ENCODE results near the gene DBN1.
"Not testable (repeated sequence)": the region's sequence is repeated elsewhere in the genome, so short reads cannot be mapped to it uniquely, and the experiment has no call there.

Gene DBN1

DNA sequence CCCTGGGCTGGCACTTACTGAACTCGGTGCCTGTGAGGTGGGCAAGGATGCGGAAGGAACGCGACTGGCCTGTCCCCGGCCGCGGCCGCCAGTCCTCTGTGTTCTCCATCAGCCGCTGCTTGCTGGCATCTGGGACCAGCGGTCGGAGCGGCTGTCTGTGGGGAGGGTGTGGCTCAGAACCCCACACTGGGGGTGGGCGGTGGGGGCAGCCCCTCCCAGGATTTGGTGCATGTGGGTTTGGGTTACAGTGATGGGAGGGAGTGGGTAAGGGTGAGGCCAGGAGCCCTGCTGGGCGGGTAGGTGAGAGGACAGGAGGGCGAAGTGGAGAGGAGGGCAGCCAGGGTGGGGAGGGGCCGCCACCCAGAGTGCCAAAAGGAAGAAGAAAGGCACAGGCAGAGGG lies 17.6 kb upstream of the DBN1 start:
- DNase-seq = no peak

DNA sequence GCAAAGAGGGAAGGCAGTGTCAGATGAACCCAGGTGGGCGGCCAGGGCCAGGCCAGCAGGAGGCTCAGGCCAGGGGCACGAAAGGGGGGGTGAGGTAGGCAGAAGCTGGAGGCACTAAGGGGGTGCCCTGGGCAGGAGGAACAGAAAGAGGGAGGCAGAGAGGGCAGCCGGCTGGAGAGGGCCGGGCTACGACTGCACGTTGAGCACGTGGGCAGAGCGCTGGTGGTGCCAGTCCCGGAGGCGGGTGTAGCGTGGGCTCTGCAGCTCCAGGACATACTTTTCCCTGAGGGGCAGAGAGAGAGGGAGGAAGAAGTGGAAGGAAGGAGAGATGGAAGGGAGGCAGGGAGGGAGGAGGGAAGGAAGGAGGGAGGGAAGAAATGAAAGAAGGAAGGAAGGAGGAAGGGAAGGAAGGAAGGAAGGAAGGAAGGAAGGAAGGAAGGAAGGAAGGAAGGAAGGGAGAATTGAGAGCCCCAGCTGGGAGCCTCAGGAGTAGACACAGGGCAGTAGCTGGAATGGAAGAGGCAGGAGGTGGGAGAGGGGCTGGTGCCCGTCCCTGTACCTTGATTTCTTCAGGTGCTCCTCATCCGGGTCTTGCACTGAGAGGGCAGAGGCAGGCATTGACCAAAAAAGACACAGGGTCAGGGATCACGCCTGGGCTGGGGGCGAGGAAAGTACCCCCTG lies 17.0 kb upstream of the DBN1 start:
- DNase-seq = no peak

DNA sequence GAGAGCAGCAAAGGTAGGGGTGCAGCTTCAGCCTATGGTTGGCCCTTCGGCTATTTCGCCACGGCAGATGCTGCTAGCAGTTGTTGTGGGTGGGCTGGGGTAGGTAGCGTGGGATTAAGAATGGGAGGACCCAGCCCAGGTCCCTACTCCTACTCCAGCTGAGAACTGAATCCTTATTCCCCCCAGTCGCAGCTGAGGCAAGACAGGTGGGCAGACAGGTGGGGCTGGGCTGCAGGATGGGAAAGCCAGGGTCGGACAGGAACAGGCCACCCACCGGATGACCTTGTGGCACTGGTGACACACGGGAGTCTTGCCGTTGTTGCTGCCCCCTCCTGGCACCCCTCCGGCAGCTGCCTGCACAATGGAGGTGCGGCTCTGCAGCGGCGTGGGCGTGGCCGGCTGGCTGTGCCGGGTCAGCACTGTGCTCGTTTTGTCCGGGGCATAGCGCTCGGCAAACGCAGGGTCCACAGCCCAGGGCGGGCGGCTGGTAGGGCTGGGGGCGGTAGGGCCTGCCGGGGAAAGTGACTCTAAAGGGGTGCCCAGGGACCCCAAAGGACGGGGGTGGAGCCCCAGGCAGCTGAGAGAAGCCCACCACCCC lies 15.8 kb upstream of the DBN1 start:
- no peak for DNase-seq

DNA sequence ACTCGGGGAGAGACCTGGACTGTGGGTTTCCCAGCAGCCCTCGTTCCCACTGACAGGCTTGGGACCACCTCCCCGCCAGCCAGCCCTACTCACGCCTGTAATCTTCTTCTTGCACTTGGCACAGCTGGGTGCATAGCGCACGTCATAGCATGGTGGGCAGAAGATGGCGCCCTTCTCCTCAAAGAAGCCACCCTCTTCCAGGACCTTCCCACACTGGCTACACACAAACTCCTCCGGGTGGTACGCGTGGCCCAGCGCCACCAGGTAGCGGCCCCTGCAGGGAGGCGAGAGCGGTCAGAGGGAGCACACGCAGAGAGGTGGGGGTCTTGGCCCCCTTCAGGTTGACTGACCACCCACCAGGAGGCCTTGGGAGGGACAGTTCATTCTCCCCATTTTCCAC lies 14.5 kb upstream of the DBN1 start:
- DNase-seq = no peak

DNA sequence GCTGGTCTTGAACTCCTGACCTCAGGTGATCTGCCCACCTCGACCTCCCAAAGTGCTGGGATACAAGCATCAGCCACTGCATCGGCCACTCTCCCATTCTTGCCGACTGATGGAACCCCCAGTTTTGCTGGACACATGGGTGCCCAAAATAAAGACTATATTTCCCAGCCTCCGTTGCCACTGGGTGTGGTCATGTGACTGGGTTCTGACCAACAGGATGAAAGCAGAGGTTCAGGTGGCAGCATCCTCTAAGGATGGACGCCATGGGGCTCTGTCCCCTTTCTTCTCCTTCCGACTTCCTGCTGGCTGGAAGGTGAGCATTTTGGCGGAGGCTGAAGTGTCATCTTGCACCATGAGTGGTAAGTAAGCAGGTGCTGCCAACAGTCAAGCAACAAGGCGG lies 13.7 kb upstream of the DBN1 start:
- DNase-seq = no peak

DNA sequence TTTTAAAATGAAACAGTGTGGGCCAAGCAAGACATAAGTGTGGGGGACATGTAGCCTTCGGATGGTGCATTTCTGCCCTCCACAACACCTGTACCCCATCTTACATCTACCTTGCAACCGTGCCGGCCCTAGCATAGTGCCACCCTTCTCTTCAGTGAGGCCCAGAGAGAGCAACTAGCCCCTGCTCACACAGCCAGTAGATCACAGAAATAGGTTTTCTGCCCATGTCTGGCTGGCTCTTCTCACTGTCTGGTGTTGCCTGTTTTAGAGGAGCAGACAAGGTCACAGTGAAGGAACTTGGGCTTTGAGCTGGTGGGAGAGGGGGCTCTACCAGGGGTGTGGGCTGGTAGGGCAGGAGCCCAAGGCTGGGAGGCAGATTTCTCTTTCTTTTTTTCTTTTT lies 12.8 kb upstream of the DBN1 start:
- no peak for DNase-seq

DNA sequence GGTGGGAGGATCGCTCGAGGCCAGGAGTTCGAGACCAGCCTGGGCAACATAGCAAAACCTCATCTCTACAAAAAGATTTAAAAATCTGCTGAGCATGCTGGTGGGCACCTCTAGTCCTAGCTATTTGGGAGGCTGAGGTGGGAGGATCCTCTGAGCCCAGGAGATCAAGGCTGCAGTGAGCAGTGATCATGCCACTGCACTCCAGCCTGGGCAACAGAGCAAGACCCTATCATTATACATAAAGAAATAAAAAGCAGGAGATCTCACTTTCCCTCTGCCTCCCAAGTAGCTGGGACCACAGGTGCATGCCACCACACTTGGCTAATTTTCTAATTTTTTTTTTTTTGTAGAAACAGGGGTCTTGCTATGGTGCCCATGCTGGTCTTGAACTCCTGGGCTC lies 12.3 kb upstream of the DBN1 start:
- DNase-seq = not testable (repeated sequence)

DNA sequence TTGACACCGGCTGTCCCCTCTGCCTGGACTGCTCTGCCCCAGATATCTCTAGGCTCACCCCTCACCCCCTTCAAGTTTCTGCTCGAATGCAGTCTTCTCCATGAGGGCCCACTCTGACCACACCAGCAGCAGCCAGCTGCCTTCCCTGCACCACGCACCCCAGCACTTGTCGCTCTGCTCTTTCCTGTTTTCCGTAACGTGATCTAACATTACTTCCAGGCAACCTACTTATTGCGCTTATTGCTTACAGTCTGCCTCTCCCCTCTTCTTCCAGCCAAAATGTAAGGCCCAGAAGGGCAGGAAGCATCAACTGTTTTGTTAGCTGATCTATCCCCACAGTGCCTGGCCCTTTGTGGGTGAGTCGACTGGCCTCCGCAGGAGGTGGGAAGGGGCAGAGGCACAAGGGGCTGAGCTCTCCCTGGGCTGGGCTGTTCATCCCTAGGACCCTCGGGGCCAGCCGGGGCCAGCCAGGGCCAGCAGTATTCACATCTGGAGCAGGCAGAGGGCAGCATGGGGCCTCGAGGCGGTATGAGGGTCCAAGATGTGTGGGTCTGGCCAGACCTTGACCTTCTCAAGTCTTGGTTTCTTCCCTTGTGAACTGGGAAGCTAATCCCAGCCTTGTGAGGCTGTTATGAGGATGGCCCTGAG lies 11.6 kb upstream of the DBN1 start:
- DNase-seq = no peak

DNA sequence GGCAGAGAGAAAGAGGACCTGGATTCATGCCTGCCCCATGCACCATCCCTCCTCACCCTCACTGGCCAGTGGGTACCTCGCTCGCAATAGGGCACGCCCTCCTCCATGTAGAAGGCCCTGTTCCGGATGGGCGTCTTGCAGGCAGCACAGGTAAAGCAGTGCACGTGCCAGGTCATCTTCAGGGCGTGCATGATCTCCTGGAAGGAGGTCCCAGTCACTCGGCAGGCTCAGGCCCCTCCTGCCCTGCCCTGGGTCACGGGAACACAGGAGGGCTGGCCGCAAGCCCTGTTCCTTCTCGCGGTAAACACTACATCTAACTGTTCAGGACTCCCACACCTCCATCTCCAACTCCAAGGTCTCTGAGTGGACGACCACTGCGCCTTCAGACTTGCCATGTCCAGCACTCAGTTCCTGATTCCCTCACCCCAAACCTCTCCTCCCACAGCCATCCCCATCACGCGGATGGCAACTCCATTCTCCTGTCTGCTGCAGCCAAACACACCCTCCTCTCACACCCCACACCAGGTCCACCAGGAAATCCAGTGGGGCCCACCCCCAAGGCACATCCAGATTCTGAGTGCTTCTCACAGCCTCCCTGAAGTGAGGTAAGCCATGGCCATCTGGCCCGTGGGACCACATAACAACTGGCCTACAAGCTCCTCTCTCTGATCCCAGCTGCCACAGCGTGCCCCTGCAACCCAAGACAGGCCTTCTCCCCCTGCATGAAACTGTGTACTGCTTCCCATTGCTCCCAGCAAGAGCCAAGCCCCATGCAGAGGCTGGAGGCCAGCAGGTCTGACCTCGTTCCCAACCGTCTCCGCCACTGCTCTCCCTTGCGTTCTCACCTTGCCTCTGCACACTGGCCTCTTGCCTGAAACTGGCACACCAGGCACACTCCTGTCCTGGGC lies 10.8 kb upstream of the DBN1 start:
- no peak for DNase-seq

DNA sequence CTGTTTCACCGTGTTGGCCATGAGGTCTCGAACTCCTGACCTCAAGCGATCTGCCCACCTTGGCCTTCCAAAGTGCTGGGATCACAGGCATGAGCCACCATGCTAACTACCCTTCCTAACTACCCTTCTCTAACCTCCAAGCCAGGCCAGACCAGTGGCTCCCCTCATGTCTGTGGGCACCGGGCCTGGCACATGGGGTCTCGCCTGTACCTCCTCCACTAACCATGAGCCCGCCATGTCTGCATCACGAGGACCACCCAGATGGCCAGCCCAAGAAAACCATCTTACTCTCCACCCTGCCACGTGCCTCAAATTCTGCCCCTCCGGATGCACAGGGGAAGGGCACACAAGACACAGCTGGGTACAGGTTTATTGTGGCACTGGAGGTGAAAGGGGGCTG lies 9.6 kb upstream of the DBN1 start:
- DNase-seq = no peak

DNA sequence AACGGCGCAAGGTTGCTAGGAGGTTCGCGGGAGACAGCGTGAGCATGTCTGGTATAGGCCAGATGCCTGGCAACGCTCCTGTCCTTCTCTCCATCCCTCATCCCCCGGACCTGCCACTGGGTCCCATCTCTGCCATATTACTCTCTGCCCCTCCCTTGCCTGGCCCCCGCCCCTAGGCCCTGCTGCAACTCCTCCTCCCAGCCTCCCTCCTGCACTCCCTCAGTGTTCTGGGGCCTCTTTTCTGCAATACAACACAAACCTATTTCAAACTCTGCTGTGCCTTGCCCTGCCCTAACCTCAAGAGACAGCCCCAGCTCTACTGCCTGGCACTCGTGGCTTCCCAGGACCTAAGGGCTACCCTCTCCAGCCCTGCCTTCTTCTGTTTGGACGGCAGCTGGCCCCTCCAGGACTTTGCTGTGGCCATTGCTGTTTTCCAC lies 8.9 kb upstream of the DBN1 start:
- no peak for DNase-seq

DNA sequence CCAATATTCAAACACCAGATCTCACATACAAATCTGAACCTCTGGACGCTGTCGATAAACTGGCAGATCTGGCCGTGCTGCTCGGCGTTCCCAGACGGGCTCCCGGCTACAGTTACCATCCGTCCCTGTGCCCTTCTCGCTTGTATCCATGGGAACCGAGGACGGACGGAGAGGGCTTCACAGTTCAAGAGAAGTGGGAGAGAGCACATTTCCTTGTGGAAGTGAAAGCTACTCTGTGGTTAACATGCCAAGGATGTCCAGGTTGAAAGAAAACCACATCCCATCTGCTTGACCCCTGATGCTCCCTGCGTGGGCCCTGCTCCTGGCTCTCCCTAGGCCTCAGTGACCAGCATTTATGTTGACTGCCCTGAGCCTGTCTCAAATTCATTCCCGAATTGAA lies 6.3 kb upstream of the DBN1 start:
- DNase-seq = no peak

DNA sequence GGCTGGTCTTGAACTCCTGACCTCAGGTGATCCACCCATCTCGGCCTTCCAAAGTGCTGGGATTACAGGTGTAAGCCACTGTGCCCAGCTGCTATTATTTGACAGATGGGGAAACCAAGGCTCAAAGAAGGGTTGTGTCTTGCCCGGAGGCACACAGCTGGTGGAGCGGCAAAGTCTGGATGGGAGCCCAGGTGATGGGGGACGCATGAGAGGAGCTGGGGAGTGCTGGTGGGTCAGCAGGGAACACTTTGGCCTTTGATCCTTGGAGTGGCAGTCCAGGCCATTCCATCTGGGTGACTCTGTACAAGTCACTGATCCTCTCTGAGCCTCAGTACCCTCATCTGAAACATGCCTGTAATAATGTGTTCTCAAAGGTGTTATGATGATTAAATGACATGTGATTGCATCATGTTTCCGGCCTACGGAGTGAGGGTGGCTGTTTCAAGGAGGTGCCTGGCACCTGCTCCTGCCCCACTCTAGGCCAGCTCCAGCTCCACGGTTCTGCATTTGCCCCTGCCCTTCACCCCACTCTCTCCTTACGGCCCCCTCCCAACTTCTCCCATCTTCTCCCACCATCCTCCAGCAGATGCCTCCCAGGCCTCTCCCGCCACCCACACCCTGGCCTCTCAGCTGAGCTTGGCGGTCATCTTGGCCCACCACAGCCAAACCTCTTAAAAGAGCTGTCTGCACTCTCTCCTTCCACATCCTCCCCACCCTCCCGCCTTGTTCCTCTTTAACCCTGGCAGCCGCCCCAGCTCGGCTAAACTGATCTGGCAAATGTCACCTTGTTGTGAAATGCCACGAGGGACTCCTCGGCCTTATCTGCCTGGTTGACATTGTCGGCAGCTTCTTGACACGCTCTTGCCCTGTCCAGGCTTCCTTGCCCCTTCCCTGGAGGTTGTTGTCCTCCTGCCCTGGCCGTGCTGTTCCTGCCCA lies 5.5 kb upstream of the DBN1 start:
- no peak for DNase-seq

DNA sequence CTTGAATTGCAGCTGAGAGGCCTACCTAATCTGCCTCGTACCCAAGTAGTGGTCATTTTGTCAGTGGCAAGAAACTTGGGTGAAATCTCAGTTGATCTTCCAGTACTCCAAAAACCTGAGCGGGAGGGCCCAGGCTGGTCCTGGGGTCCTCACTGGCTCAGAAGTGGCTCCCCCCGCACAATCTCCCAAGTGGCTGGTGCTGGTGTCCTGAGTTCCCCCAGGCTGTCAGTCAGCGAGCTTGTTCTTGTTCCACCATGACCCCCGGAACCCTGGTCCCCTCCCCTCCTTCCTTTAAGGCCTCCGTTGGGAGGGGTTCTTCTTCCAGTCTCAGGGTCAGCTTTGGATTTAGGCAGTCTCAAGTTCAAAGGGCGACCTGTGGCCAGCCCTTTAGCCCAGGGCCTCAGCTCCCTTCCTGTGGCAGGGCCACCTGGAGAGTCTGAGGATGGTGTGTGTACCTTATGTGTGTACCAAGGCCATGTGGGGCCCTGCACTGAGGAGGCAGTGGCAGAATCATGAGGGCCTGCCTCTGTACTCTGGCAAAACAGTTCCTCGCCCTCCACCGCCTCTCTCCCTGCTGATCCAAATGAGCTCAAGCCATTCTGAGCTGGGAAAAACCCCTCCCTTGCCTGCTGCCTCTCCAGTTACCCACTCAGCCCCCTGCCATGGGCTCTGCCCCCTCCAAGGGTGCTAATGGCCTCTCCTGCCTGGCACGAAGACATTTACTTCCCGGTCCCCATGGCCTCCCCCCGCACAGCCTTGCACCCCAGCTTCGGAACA lies 4.5 kb upstream of the DBN1 start:
- DNase-seq = no peak

DNA sequence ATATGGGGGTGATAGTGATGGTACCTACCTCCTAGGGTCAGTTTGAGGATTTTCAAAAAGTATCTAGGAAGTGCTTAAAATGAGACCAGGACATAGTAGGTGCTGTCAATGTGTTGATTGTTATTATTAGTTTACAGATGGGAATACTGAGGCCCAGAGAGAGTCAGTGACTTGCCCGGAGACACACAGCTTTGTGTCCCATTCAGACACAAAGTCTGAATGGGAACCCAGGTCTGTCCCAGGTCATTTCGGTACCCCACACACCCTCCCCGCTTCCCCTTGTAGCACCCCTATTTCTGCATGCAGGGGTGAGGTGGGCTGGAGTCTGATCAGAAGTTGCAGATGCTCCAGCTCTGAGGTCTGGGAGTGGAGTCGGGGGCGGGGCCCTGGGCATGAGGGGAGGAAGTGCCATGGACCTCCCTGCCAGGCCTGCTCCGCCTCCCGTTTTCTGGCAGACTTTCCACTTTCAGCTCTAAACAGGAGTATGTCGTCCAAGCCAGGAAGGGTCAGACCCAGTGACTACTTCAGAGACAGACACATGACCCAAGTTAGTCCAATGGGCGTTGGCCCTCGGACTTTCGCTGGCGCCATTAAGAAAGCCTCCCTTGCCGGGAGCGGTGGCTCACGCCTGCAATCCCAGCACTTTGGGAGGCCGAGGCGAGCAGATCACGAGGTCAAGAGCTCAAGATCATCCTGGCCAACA lies 3.2 kb upstream of the DBN1 start:
- no peak for DNase-seq

DNA sequence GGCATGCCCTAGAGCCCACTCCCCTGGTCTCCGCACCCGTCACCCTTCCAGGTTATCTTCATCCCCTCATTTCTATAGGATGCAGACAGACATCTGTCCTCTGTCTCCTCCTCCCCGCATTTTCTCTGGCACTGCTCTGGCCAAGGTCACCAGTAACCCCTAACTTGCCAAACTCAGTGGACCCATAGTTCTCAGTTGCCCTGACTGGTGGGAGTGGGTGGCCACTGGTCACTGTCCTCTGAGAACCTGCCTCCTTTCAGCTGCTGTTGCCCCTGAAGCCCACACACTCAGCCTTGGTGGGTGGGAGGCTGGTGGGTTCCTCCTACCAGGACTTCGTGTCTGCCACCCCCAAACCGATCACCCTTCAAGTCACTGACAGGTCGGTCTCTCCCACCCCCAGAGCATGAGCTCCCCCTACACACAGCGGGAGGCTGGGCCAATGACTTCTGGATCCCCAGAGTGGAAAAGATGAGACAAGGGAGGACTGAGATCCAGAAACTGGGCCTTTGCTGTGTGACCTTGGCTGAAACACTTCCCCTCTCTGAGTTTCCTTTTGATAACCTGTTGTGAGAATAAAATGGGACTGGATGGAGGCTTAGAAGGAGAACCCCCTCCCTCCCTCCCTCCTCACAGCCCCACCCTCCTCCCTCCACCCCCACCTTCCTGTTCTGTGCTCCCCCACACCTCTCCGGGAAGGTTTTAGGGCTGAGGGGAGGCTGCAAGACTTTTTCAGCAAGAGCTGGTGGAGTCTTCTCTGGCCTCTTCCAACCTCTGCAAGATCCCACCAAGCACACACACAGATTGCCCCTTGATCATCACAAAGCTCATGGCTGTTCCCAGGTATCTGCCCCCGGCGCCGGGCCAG lies 2.4 kb upstream of the DBN1 start:
- no peak for DNase-seq

DNA sequence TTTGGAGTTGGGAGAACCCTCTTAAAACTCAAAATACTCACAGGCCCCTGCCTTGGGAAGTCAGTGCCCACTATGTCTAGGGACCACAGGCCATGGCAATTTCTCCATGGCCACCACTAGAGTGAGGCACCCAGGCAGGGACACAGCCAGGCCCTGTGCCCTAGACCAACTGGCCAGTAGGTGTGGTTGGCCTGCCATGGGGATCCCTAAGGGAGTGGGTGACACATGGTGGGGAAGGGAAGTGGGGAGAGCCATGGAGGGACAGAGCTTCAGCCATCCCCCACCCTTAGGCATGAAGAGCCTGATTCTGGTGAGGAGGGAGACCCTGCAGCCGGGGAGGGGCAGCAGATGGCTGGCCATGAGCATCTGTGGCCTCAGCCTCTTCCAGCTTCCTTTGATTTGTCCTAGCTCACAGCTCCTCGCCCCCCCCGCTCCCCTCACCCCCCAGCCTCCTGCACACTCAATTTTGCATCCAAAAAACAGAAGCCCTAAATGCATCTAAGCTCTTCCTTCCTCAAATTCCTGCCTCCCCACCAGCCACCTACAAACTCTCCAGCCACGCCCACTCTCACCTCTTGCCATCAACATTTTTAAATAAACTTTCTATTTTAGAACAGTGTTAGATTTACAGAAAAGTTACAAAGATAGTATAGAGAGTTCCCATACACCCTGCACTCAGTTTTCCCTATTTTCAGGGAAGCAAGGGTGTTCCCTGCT lies 1.6 kb upstream of the DBN1 start:
- DNase-seq = no peak

DNA sequence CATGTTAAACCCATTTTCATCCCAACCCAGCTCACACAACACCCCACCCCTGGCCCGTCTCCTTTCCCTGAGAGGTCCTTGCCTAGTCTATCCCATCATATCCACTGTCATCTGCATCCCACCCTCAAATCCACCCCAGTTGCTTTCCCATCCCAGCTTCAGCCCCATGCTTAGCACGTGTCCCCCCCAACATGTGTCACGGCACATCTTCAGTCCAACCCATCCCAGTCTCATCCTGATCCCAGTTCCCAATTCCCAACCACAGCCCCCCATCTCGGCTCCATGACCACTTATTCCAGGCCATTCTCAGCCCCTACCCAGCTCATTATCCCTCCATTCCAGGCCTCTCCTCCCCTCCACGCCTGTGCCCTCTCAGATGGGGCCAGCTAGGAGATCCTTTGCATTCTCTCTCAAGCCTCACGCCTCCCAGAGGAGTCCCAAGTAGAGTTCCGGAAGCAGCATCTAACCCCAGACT lies 605 bp upstream of the DBN1 start:
- no peak for DNase-seq

Data from NCI-H1048 (cell line).